Esophagus muscularis mucosa (tissue), 4 donors: ENCODE data around the gene ORMDL3. TPM values are rescaled to one million over a fixed set of nuclear protein-coding genes. Genes with fewer than 3 reads are reported as not detected.
"Not testable (repeated sequence)": the region's sequence is repeated elsewhere in the genome, so short reads cannot be mapped to it uniquely, and the experiment has no call there.

Experiments
- DNase-seq: peaks from one replicate; pipeline ENCODE4 v3.0.0-alpha.2; 2017; ENCODE audit errors: extremely low spot score
- H3K27ac ChIP-seq, 4 donors: fragments of 200-600 bp; sonication (generic); replicated peaks in 1 of 4; 1 replicate in 3 of 4; 2 replicates in 1 of 4; pipeline ENCODE4 v1.5.1; 2016 to 2019; ENCODE audit warnings: mild to moderate bottlenecking in 1 of 4
- H3K27me3 ChIP-seq, 4 donors: fragments of 200-600 bp; sonication (generic); one replicate each; pipeline versions ENCODE4 v1.5.1 to v1.6.0; 2016 to 2019
- H3K36me3 ChIP-seq, 4 donors: fragments of 200-600 bp; sonication (generic); one replicate each; pipeline ENCODE4 v1.5.1; 2016 to 2019
- H3K4me1 ChIP-seq, 4 donors: fragments of 200-600 bp; sonication (generic); one replicate each; pipeline ENCODE4 v1.5.1; 2016 to 2019
- H3K4me3 ChIP-seq, 4 donors: fragments of 200-600 bp; sonication (generic); 1 replicate in 2 of 4; 2 replicates in 2 of 4; pipeline ENCODE4 v1.5.1; 2016 to 2019; ENCODE audit warnings: mild to moderate bottlenecking in 4 of 4, moderate library complexity in 1 of 4
- H3K9me3 ChIP-seq, 4 donors: fragments of 200-600 bp; sonication (generic); 1 replicate in 3 of 4; 2 replicates in 1 of 4; pipeline ENCODE4 v1.5.1; 2016 to 2019
- EP300 ChIP-seq: sonication (generic); formaldehyde crosslinking; IDR thresholded peaks from one replicate; pipeline ENCODE4 v1.6.1; 2017; ENCODE audit warnings: antibody characterized with exemption
- POLR2A ChIP-seq: fragments of 450-650 bp; IDR thresholded peaks from one replicate; pipeline ENCODE4 v1.6.1; 2017; ENCODE audit warnings: antibody characterized with exemption, moderate library complexity, mild to moderate bottlenecking, low read depth
- POLR2AphosphoS5 ChIP-seq, 2 donors: sonication (generic); formaldehyde crosslinking; IDR thresholded peaks; one replicate each; pipeline ENCODE4 v1.6.1; 2017; ENCODE audit warnings: antibody characterized with exemption in 2 of 2
- WGBS: methylation state at CpG from one replicate; pipeline ENCODE4 v1.1.5; 2018; 5-methylcytosine and 5-hydroxymethylcytosine counted together
- intact Hi-C: fragments of 100-400 bp; cut with DNase I; formaldehyde crosslinking; loops from one replicate; pipeline ENCODE4 v1.15.1; 2023
- total RNA-seq, 4 donors: library from RNA; depleted of rRNA; stranded (reverse); fragments of >200 nt; gene quantifications; one replicate each; pipeline versions ENCODE4 v1.1.0 to v1.2.1, GENCODE V29; 2016
- TF ChIP-seq, protein P1 (sequence below), 3 experiments: fragments of 200-600 bp in 2 of 3; fragments of 450-650 bp in 1 of 3; sonication (generic) in 2 of 3; IDR thresholded peaks; one replicate each; pipeline ENCODE4 v1.5.1; 2017 to 2019; ENCODE audit warnings: antibody characterized with exemption in 3 of 3, mild to moderate bottlenecking in 2 of 3, moderate library complexity in 1 of 3

The ORMDL3 gene
- total RNA-seq, 4 donors from 2014 or later: 33.2 to 68.6 (median 45.9) TPM

- Histone ChIP-seq H3K4me3 (no peak overlapping the region), H3K36me3 (peaks cover 3 to 8% (median 4%) of the 10 kb centered on the region in 4 donors), H3K27me3 (no peaks in the 10 kb centered on the region), H3K27ac (no peak overlapping the region), H3K4me1 (no peaks in the 10 kb centered on the region), H3K9me3 (no peaks in the 10 kb centered on the region)
- intact Hi-C loops: no loop called here
- WGBS: 94% methylated on average over 4 of the region's 4 CpGs
- TF ChIP-seq POLR2AphosphoS5 (IDR thresholded peaks at IDR 0.05) (no peak), POLR2A (no peak), EP300 (no peak)
- TF ChIP-seq, protein P1, sequence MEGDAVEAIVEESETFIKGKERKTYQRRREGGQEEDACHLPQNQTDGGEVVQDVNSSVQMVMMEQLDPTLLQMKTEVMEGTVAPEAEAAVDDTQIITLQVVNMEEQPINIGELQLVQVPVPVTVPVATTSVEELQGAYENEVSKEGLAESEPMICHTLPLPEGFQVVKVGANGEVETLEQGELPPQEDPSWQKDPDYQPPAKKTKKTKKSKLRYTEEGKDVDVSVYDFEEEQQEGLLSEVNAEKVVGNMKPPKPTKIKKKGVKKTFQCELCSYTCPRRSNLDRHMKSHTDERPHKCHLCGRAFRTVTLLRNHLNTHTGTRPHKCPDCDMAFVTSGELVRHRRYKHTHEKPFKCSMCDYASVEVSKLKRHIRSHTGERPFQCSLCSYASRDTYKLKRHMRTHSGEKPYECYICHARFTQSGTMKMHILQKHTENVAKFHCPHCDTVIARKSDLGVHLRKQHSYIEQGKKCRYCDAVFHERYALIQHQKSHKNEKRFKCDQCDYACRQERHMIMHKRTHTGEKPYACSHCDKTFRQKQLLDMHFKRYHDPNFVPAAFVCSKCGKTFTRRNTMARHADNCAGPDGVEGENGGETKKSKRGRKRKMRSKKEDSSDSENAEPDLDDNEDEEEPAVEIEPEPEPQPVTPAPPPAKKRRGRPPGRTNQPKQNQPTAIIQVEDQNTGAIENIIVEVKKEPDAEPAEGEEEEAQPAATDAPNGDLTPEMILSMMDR (IDR thresholded peaks at IDR 0.05): no peak
- no peak for DNase-seq
Measured at GRCh38 chr17:39903158-39903884, 24.1 kb downstream of the ORMDL3 start.

- H3K4me3 ChIP-seq, intact Hi-C loops, DNase-seq, H3K27ac ChIP-seq, H3K36me3 ChIP-seq, H3K27me3 ChIP-seq, H3K4me1 ChIP-seq, H3K9me3 ChIP-seq: not testable (repeated sequence)
- 91% methylated on average over 2 of the region's 2 CpGs for WGBS
Measured at GRCh38 chr17:39902027-39902426, 25.4 kb downstream of the ORMDL3 start.

DNA sequence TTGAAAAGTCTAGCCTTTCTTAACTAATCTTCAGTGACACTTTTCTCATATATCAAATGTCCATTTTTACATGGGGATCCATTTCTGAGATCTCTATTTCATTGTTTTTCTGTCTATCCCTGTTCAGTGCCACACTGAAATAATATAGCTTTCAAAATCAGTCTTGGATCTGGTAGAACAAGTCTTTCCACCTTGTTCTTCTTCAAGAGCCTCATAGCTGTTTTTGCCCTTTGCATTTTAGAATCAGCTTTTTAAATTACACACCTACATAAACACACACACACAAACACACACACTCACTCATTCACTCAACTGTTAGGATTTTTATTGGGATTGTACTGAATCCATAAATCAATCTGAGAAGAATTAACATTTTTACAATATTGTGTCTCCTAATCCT, 28.2 kb downstream of the ORMDL3 start:
- no peak overlapping the region for H3K27ac ChIP-seq
- intact Hi-C loops: no loop called here
- no peak for DNase-seq
- peaks cover 0 to 5% (median 2%) of the 10 kb centered on the region in 4 donors for H3K36me3 ChIP-seq
- TF ChIP-seq, protein P1 (IDR thresholded peaks at IDR 0.05): no peak
- TF ChIP-seq POLR2AphosphoS5 (IDR thresholded peaks at IDR 0.05): no peak
- TF ChIP-seq POLR2A: no peak
- no peak for TF ChIP-seq EP300
- H3K9me3 ChIP-seq: no peaks in the 10 kb centered on the region
- H3K4me1 ChIP-seq: no peaks in the 10 kb centered on the region
- H3K4me3 ChIP-seq: no peak overlapping the region
- H3K27me3 ChIP-seq: no peaks in the 10 kb centered on the region

DNA sequence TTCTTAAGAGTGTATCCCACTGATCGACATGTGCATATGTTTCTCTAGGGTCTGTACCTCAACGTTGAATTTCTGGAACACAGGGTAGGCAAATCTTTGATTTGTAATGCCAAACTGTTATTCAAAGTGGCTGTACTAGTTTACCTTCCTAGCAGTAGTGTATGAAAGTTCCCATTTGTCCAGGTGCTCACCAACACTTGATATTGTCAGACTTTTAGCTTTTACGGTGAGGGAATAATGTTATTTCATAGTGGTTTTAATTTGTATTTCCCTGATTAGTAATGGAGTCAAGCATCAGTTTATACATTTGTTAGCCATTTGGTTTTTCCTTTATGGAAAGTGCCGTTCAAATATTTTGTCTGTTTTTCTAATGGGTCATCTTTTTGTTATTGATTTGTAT, 29.3 kb downstream of the ORMDL3 start:
- peaks cover 0 to 4% (median 0%) of the 10 kb centered on the region in 4 donors for H3K27me3 ChIP-seq
- H3K27ac ChIP-seq: no peak overlapping the region
- intact Hi-C loops: no loop called here
- no peaks in the 10 kb centered on the region for H3K36me3 ChIP-seq
- 89% methylated on average over 4 of the region's 4 CpGs for WGBS
- no peaks in the 10 kb centered on the region for H3K9me3 ChIP-seq
- no peak for DNase-seq
- no peak overlapping the region for H3K4me3 ChIP-seq
- TF ChIP-seq, protein P1 (IDR thresholded peaks at IDR 0.05): no peak
- no peak for TF ChIP-seq EP300
- no peak for TF ChIP-seq POLR2A
- TF ChIP-seq POLR2AphosphoS5 (IDR thresholded peaks at IDR 0.05): no peak
- H3K4me1 ChIP-seq: no peaks in the 10 kb centered on the region

- Histone ChIP-seq H3K4me3 (no peak overlapping the region), H3K36me3 (no peaks in the 10 kb centered on the region), H3K27me3 (peaks cover 0 to 29% (median 0%) of the 10 kb centered on the region in 4 donors), H3K4me1 (no peaks in the 10 kb centered on the region), H3K9me3 (peaks cover 0 to 4% (median 0%) of the 10 kb centered on the region in 4 donors), H3K27ac (no peak overlapping the region)
- 27% methylated on average over 3 of the region's 3 CpGs for WGBS
- no peak for DNase-seq
- intact Hi-C loops: no loop called here
- TF ChIP-seq POLR2A (no peak), POLR2AphosphoS5 (IDR thresholded peaks at IDR 0.05) (no peak), EP300 (no peak)
- TF ChIP-seq, protein P1 (IDR thresholded peaks at IDR 0.05): no peak
Measured at GRCh38 chr17:39894681-39895376, 32.6 kb downstream of the ORMDL3 start.
